GM04503 (cell line): ENCODE results near the gene ASIC3.

ENCODE experiments used
- DNase-seq: peaks from one replicate; pipeline ENCODE4 v3.0.0-alpha.2; 2012; ENCODE audit warnings: low read depth

The ASIC3 gene

GRCh38 chr7:151056666-151057505, 8.6 kb downstream of the ASIC3 start:
- DNase-seq, result no peak

GRCh38 chr7:151057506-151057988, 9.2 kb downstream of the ASIC3 start, which contains the start of gene CDK5:
Gene CDK5 (minus strand): TSS chr7:151057897. CDS start chr7:151057848, 49 bp downstream.
- DNase-seq, result no peak

GRCh38 chr7:151057989-151058780, 9.9 kb downstream of the ASIC3 start:
- DNase-seq, result peak; percentile 98

GRCh38 chr7:151058781-151059366, 10.5 kb downstream of the ASIC3 start:
- no peak for DNase-seq

- no peak for DNase-seq
Observed at GRCh38 chr7:151059367-151060112, 11.2 kb downstream of the ASIC3 start, which contains the start of gene SLC4A2. Gene SLC4A2 (plus strand): TSS chr7:151059589. CDS start chr7:151061988, 2,399 bp downstream.

GRCh38 chr7:151060113-151060415, 11.7 kb downstream of the ASIC3 start:
- DNase-seq, result no peak

GRCh38 chr7:151060416-151061212, 12.3 kb downstream of the ASIC3 start:
- DNase-seq, result no peak

- DNase-seq, result no peak
Observed at GRCh38 chr7:151061213-151062110, 13.1 kb downstream of the ASIC3 start.

- no peak for DNase-seq
Observed at GRCh38 chr7:151062111-151062398, 13.7 kb downstream of the ASIC3 start.

GRCh38 chr7:151062399-151063211, 14.3 kb downstream of the ASIC3 start:
- DNase-seq, result no peak

GRCh38 chr7:151063212-151063561, 14.9 kb downstream of the ASIC3 start:
- DNase-seq, result no peak

- no peak for DNase-seq
Observed at GRCh38 chr7:151064454-151064853, 16.1 kb downstream of the ASIC3 start.

- no peak for DNase-seq
Observed at GRCh38 chr7:151064993-151065392, 16.7 kb downstream of the ASIC3 start.

- DNase-seq, result no peak
Observed at GRCh38 chr7:151065516-151065915, 17.2 kb downstream of the ASIC3 start.

GRCh38 chr7:151066273-151066974, 18.1 kb downstream of the ASIC3 start:
- no peak for DNase-seq

GRCh38 chr7:151068069-151068773, 19.9 kb downstream of the ASIC3 start:
- DNase-seq, result no peak

GRCh38 chr7:151069841-151070573, 21.7 kb downstream of the ASIC3 start:
- DNase-seq, result no peak
